Stimulated activated CD4-positive, alpha-beta T cell treated with anti-CD3 and anti-CD28 coated beads, Interleukin-12 subunit alpha, Interleukin-12 subunit beta, amount 100 ng/mL, for 4 hours (primary cell): ENCODE results near the gene TMEM82.

Source experiments
- DNase-seq: peaks from one replicate; pipeline ENCODE4 v3.0.0-alpha.2; 2020

TMEM82 gene

GRCh38 chr1:15757575-15758342 is 15.5 kb downstream of the TMEM82 start:
- no peak for DNase-seq

DNA sequence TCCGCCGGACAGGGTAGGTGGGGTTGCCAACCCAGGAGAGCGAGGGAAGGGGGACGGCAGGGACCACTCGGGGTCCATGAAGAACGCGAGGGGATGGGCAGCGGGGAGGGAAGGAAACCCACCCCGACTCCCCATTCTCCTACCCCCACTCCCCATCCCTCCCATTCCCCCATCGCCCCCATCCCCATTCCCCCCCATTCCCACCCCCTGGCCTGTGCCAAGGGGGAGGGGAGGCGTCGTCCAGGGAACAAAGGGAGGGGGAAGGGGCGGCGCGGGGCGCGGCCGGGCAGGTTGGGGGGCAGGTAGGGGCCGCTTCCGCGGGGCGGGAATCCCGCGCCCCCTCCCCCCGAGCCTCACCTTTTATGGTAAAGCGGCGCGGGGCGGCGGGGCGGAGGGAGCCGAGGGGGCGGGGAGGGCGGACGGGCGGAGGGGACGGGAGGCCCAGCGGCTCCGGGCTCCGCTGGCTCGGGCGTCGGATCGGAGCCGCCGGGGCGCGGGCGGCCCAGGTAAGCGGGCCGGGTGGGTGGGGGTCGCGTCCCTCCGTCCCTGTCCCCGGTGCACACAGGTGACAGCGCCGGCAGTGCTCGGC is 16.1 kb downstream of the TMEM82 start, which contains the start of gene FBLIM1:
TSS of gene FBLIM1 (plus strand) at position 453 of the 589 bp plus-strand sequence. CDS start 6,189 bp downstream, outside the sequence.
- no peak for DNase-seq

DNA sequence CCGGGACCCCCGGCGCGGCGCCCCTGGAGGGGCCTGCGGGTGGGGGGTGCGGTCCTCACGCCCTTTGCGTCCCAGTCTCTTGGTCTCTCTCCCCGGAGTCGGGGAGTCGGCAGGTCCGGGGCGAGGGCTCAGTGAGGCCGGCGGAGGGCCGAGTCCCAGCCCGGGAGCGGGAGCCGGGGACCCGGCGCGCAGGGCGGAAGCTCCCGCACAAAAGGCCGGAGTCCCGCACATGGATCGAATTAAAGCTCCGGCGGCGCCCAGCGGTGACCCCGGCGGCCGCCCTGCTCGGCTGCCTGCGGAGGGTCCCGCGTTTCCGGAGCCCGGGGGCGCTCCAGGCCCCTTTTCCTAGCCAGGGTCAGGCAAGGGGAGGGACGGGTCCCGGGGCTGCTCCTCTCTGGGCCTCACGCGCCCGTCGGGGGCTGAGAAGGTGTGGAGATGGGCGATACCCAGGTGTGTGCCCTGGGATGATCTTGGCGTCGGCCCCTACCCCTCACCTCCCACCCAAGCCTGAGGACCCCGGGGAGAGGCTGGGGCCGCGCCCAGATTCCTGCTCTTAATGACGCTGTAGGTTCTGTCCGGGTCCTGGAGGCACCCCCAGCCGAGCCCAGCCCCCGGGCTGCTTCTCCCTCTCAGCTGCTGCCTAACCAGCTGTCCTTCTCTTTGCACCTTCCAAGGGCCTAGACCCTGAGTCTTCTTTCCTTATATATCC is 16.8 kb downstream of the TMEM82 start:
- no peak for DNase-seq

- no peak for DNase-seq
Measured at GRCh38 chr1:15760520-15761211, 18.4 kb downstream of the TMEM82 start.

DNA sequence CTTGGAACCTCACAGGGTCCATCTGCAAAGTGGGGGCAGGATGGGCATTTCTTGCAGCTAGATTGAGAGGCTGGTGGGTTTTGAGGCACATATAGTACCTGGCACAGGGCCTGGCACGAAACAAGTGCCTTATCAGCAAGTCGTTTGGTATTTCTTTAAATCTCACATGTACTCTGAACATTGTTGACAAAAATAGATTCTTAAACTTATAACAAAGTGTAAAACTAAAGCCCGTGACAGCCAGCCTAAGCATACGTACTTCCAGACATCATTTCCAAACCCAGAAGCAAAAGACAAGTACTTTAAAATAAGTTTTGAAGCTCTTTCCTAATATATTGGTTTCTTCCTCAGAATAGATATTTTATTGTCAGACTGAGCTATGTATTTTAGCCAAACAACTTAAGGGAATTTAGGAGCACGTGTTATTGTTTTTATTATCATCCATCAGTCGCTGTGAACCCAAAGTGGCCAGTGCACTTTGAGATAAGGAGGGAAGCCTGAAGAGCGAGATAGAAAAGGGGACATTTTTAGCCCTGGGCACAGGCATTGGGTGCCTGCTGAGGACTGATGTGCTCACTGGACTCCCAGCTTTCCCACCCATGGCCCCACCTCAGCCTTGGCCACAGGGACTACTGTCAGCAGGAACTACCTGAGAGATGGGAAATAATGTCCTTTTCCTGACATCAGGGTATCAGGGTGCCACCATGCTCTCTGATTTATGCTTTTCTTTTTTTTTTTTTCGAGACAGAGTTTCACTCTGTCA is 19.2 kb downstream of the TMEM82 start:
- no peak for DNase-seq

DNA sequence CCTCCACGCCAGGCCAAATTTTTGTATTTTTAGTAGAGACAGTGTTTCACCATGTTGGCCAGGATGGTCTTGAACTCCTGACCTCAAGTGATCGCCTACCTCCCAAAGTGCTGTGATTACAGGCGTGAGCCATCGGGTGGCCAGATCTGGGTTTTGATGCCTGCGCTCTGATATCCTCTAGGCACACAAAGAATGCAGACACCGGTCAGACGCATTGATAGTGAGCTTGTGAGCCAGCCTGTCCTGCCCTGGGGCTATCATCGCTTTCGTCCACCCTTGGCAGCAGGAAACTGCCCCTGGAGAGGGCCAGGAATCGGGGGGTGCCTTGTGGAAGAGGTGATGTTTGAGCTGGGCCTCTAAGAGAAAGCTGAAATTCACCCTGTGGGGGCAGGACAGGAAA is 20.2 kb downstream of the TMEM82 start:
- no peak for DNase-seq

GRCh38 chr1:15764269-15764764 is 22.0 kb downstream of the TMEM82 start:
- no peak for DNase-seq

GRCh38 chr1:15764890-15765289 is 22.6 kb downstream of the TMEM82 start:
- no peak for DNase-seq

GRCh38 chr1:15765495-15766194 is 23.3 kb downstream of the TMEM82 start:
- no peak for DNase-seq

DNA sequence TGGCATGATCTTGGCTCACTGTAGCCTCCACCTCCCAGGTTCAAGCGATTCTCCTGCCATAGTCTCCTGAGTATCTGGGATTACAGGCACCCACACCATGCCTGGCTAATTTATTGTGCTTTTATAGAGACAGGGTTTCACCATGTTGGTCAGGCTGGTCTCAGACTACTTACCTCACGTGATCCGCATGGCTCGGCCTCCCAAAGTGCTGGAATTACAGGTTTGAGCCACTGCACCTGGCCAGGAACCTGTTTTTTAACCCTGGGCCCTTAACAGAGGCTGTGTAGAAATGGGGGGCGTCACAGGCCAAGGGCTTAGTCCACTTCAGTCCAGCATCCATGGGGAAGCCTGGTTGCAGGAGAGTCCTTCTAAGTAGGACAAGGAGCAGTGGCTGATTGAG is 25.6 kb downstream of the TMEM82 start:
- no peak for DNase-seq

- DNase-seq: no peak
Measured at GRCh38 chr1:15768388-15768787, 26.1 kb downstream of the TMEM82 start.

- no peak for DNase-seq
Measured at GRCh38 chr1:15770313-15770962, 28.1 kb downstream of the TMEM82 start.

GRCh38 chr1:15771836-15772515 is 29.7 kb downstream of the TMEM82 start:
- DNase-seq: no peak

DNA sequence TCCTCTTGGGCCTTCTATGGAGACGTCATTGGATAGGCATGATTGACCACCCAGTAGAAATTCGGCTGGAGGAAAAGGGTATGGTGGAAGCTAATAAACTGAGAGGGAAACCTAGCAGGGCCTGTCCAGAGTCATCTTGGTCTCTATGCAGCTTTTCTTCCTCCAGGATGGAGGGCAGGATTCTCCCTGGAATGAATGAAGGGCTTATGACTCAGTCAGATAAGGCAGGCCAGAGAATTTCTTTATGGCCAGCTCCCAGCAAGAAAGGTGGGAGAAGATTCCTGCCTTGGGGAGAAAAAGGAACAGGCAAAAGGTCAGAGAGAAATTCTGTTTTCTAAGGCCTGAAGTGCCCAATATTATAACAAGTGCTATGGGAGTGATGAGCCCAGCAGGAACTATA is 33.4 kb downstream of the TMEM82 start:
- no peak for DNase-seq

- no peak for DNase-seq
Measured at GRCh38 chr1:15777909-15778707, 35.8 kb downstream of the TMEM82 start.

DNA sequence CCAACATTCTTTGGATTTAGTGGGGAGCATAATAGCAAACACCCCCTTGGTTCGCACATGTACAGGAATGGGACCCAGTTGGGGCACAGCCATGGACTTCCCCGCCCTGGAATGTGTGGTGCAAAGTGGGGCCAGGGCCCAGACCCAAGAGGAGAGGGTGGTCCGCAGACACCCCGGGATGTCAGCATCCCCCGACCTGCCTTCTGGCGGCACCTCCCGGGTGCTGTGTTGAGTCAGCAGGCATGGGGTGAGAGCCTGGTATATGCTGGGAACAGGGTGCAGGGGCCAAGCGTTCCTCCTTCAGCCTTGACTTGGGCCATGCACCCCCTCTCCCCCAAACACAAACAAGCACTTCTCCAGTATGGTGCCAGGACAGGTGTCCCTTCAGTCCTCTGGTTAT is 43.4 kb downstream of the TMEM82 start:
- no peak for DNase-seq

- no peak for DNase-seq
Measured at GRCh38 chr1:15786581-15786980, 44.3 kb downstream of the TMEM82 start.

DNA sequence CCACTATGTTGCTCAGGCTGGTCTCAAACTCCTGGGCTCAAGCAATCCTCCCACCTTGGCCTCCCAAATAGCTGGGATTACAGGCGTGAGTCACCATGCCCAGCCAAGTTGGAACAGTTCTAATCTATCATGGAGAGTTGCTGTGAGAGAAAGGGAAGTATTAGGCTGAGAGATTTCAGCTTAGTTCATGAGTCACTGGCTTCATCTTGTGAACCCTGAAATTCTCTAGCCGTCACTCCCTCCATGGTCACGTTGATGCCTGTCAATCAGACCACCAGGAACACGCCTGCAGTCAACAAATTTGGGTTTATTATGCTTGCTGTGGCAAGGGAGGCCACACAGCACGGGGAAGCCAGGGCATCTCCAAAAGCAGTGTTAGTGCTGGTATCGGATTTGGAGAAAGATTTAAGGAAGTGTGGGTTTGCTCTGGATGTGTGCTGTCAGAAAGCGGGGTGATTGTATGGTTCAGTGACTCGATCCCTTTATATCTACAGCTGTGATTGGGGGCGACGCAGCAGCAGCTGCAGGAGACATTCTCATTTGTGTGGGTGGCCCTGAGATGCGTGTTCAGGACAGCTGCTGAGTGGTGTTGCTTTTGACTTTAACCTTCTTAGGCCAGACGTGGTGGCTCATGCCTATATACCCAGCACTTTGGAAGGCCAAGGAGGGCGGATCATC is 46.5 kb downstream of the TMEM82 start:
- DNase-seq: no peak

- no peak for DNase-seq
Measured at GRCh38 chr1:15796086-15796462, 53.8 kb downstream of the TMEM82 start.
